H1 (cell line): Measurements from ENCODE around the gene LNPK.

Experiments used
- CBX5 ChIP-seq: fragments of 300-800, 300-1000 bp; sonication (generic); IDR thresholded peaks from 2 replicates; pipeline ENCODE4 v1.7.1; 2016; ENCODE audit warnings: antibody characterized with exemption, low read length, low read depth
- CHD2 ChIP-seq: IDR thresholded peaks from 2 replicates; pipeline ENCODE4 v1.6.1; 2012; ENCODE audit warnings: low read length, improper control_type of control experiment
- CREB1 ChIP-seq: IDR thresholded peaks from 2 replicates; pipeline ENCODE4 v1.6.1; 2012; ENCODE audit warnings: inconsistent platforms
- EP300 ChIP-seq, 2 experiments: IDR thresholded peaks; 1 replicate in 1 of 2; 2 replicates in 1 of 2; pipeline ENCODE4 v1.6.1; 2011 to 2012; ENCODE audit warnings: low read depth in 2 of 2, low read length in 2 of 2, mild to moderate bottlenecking in 2 of 2, borderline replicate concordance in 1 of 2, inconsistent platforms in 1 of 2, moderate library complexity in 1 of 2
- GABPA ChIP-seq: IDR thresholded peaks from 2 replicates; pipeline ENCODE4 v1.6.1; 2011; ENCODE audit warnings: mild to moderate bottlenecking, low read length, moderate library complexity, borderline replicate concordance; ENCODE audit not compliant: insufficient read depth
- POLR2A ChIP-seq, 2 experiments: IDR thresholded peaks; 1 replicate in 1 of 2; 2 replicates in 1 of 2; pipeline ENCODE4 v1.6.1; 2011; ENCODE audit warnings: low read depth in 2 of 2, low read length in 2 of 2, mild to moderate bottlenecking in 2 of 2; ENCODE audit errors: control extremely low read depth in 1 of 2
- RFX5 ChIP-seq: IDR thresholded peaks from 2 replicates; pipeline ENCODE4 v1.6.1; 2011; ENCODE audit warnings: low read depth, low read length, improper control_type of control experiment, borderline replicate concordance
- RXRA ChIP-seq: IDR thresholded peaks from 2 replicates; pipeline ENCODE4 v1.6.1; 2011; ENCODE audit warnings: low read depth, mild to moderate bottlenecking, low read length, moderate library complexity; ENCODE audit not compliant: insufficient read depth
- TAF1 ChIP-seq: IDR thresholded peaks from 2 replicates; pipeline ENCODE4 v1.6.1; 2011; ENCODE audit warnings: mild to moderate bottlenecking, low read depth, low read length
- TF ChIP-seq, protein P1 (sequence below): IDR thresholded peaks from 2 replicates; pipeline ENCODE4 v1.6.1; 2011; ENCODE audit warnings: low read length, improper control_type of control experiment
- TF ChIP-seq, protein P2 (sequence below), 3 experiments: IDR thresholded peaks; 1 replicate in 2 of 3; 2 replicates in 1 of 3; pipeline versions ENCODE4 v1.5.1 to v1.6.1; 2011; ENCODE audit warnings: low read length in 3 of 3, mild to moderate bottlenecking in 3 of 3, inconsistent platforms in 2 of 3, low read depth in 1 of 3, moderate library complexity in 1 of 3; ENCODE audit not compliant: insufficient read depth in 1 of 3; ENCODE audit errors: control extremely low read depth in 1 of 3

DNA sequence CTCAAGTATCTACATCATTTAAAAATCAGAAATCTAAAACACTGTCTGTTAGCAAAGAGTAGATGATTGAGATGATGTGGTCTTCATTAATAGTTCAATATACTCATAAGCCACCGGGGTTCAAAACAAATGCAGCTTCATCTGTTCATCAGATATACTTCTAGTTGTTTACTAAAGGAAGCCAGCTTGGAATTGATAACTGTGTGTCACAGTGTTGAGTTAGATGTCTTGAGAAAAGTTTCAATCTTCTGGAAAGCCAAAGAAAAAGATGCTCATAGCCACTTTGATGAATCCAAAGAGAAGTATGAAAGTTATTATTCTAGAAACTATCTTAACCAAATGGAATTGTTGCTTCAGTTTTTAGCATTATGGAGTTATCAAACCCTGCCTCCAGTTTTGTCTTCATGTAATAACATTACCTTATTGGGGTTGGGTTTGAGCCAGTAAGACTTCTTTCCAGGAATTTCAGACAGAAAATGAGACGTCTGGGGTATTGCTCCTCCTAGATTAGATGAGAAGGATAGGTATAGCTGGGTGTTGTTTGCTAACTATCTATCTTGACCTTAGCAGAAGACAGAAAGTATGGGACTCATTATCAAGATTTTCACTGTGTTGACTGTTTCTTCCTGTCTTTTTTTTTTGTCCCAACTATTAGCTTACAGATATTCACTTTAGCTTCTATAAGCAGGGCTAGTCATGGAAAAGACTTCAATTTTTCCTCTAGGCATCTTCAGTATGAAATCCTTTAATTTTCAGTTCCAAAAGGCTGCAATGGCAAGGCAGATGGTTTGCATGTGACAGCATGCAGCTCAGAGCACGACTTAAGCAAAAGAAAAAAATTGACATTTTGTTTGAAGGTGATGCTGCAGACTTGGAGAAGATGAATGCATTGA is 66.5 kb downstream of the LNPK start:
- TF ChIP-seq, protein P1, sequence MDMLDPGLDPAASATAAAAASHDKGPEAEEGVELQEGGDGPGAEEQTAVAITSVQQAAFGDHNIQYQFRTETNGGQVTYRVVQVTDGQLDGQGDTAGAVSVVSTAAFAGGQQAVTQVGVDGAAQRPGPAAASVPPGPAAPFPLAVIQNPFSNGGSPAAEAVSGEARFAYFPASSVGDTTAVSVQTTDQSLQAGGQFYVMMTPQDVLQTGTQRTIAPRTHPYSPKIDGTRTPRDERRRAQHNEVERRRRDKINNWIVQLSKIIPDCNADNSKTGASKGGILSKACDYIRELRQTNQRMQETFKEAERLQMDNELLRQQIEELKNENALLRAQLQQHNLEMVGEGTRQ, result no peak
- TF ChIP-seq, protein P2, sequence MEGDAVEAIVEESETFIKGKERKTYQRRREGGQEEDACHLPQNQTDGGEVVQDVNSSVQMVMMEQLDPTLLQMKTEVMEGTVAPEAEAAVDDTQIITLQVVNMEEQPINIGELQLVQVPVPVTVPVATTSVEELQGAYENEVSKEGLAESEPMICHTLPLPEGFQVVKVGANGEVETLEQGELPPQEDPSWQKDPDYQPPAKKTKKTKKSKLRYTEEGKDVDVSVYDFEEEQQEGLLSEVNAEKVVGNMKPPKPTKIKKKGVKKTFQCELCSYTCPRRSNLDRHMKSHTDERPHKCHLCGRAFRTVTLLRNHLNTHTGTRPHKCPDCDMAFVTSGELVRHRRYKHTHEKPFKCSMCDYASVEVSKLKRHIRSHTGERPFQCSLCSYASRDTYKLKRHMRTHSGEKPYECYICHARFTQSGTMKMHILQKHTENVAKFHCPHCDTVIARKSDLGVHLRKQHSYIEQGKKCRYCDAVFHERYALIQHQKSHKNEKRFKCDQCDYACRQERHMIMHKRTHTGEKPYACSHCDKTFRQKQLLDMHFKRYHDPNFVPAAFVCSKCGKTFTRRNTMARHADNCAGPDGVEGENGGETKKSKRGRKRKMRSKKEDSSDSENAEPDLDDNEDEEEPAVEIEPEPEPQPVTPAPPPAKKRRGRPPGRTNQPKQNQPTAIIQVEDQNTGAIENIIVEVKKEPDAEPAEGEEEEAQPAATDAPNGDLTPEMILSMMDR (IDR thresholded peaks at IDR 0.05; ENCODE audit: control extremely low read depth in 1 of 3, insufficient read depth in 1 of 3, low read depth in 1 of 3, low read length in 3 of 3), result no peak
- TF ChIP-seq CREB1, result no peak
- no peak for TF ChIP-seq CBX5
- no peak for TF ChIP-seq TAF1
- TF ChIP-seq POLR2A (IDR thresholded peaks at IDR 0.05; ENCODE audit: control extremely low read depth in 1 of 2, low read depth in 2 of 2, low read length in 2 of 2), result no peak
- TF ChIP-seq GABPA, result no peak
- no peak for TF ChIP-seq RXRA
- no peak for TF ChIP-seq RFX5
- TF ChIP-seq EP300 (IDR thresholded peaks at IDR 0.05; ENCODE audit: borderline replicate concordance in 1 of 2, low read depth in 2 of 2, low read length in 2 of 2), result no peak
- TF ChIP-seq CHD2, result no peak
